Activated CD4-positive, CD25-positive, alpha-beta regulatory T cell treated with anti-CD3 and anti-CD28 coated beads, Interleukin-2, amount 50 U/mL, for 72 hours (primary cell): ENCODE measurements around the gene SRM.
A peak's percentile ranks its signal among the peaks of the same experiment; 100 is the strongest.

Source experiments
- DNase-seq: peaks from one replicate; pipeline ENCODE4 v3.0.0; 2021

The SRM gene

GRCh38 chr1:11012260-11013159 lies 47.3 kb downstream of the SRM start, which contains the start of gene TARDBP:
Gene TARDBP (plus strand): TSS chr1:11012654. CDS start chr1:11013728, 1,074 bp downstream.
- DNase-seq = peak; percentile 94
